ENCODE measurements around the gene PACRG. TPM values are rescaled to one million over a fixed set of nuclear protein-coding genes. Genes with fewer than 3 reads are reported as not detected.

PACRG gene
- total and polyA plus RNA-seq, 2 donors (not counting 3 experiments of a cell fraction or from before 2014, with no cell fraction given), result 0.08 TPM; not detected in 1

DNA sequence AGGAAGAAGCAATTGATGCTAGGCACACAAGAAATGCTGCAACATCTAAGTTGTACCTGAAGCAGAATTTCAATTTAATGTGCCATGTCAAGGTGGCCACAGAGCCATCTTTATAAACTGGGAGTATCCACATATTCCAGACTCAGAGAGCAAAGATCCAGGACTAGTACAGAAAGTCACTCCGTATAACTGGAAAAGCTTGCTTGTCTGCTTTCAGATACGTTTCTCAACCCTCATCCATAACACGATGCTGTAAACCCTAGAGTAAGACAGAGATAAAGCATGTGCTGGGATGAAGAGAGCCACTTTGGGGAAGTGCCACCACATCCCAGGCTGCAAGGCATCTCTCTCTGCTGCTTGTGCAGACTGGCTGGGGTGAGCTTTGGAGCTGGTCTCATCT lies 134.7 kb downstream of the PACRG start:
- FAIRE-seq (no peak), DNase-seq (ENCODE audit: low read depth, low spot score) (no peak)
- H3K79me2 ChIP-seq (ENCODE audit: control insufficient read depth, insufficient read depth, low read length), result no peaks in the 10 kb centered on the region
- H3K27me3 ChIP-seq (ENCODE audit: control insufficient read depth in 2 of 2, insufficient read depth in 2 of 2, low read length in 2 of 2), result no peaks in the 10 kb centered on the region
- H3K9me3 ChIP-seq (replicated peaks; ENCODE audit: control insufficient read depth, insufficient read depth, low read length), result no peaks in the 10 kb centered on the region
- intact Hi-C loops (cut with micrococcal nuclease), result no loop called here
- no peaks in the 10 kb centered on the region for H3K4me1 ChIP-seq (ENCODE audit: control insufficient read depth, extremely low read depth, insufficient read depth, low read length)
- BruUV-seq (replicated peaks), result no TSS peak
- no peak overlapping the region for H3K9ac ChIP-seq (replicated peaks; ENCODE audit: extremely low read depth, insufficient read depth, low read length)
- ChIA-PET CTCF (no interaction called here), POLR2A (no interaction called here)
- dilution Hi-C loops (cut with MboI; ENCODE audit: extremely low pct_ligation_motif_present, low sequenced_read_pairs), result no loop called here
- no peaks in the 10 kb centered on the region for H4K20me1 ChIP-seq (replicated peaks; ENCODE audit: control insufficient read depth, extremely low read depth, insufficient read depth, low read length)
- H3K27ac ChIP-seq (ENCODE audit: insufficient read depth, low read depth, low read length), result no peak overlapping the region
- no peak overlapping the region for H3K4me2 ChIP-seq (ENCODE audit: insufficient read depth, low read length)
- H3K36me3 ChIP-seq (ENCODE audit: control insufficient read depth in 2 of 2, extremely low read depth in 1 of 2, insufficient read depth in 2 of 2, low read length in 2 of 2), result no peaks in the 10 kb centered on the region
- H3K4me3 ChIP-seq (replicated peaks in 1 of 3; ENCODE audit: insufficient read depth in 1 of 3, low read depth in 1 of 3, low read length in 3 of 3), result no peak overlapping the region
- H2AFZ ChIP-seq (ENCODE audit: low read depth, low read length), result no peak overlapping the region
- TF ChIP-seq FOS (IDR thresholded peaks at IDR 0.05; ENCODE audit: borderline replicate concordance, insufficient read depth, low read length) (no peak), POLR2AphosphoS5 (IDR thresholded peaks at IDR 0.05; ENCODE audit: insufficient read depth, low read depth, low read length) (no peak), EZH2 (IDR thresholded peaks at IDR 0.05; ENCODE audit: borderline replicate concordance, low read depth, low read length, severe bottlenecking) (no peak), GATA2 (IDR thresholded peaks at IDR 0.05; ENCODE audit: insufficient read depth, insufficient read length, low read depth, low read length) (no peak), POLR2A (IDR thresholded peaks at IDR 0.05; ENCODE audit: low read depth, low read length) (no peak)
- no peaks in the 10 kb centered on the region for H3K9me1 ChIP-seq (replicated peaks; ENCODE audit: control insufficient read depth, extremely low read depth, insufficient read depth, low read length)

DNA sequence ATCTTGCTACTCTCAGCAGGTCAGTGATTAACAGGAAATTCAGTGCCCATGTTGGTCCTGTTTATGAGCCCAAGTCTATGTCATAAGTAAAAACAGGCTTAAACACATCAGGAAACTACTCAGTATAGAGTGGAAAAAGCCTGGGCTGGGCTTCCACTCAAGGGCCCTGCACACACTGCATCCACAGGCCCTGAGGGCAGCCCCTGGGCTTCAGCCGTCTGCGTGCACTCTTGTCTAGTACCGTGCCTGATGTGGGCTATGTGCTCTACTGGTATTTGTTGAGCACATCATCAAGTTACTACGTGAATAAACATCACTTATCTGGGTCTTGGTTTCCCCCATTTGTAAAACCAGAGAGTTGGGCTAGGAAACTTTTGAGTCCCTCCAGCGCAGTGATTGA lies 135.2 kb downstream of the PACRG start:
- ChIA-PET POLR2A (no interaction called here), CTCF (no interaction called here)
- H3K4me1 ChIP-seq (ENCODE audit: control insufficient read depth, extremely low read depth, insufficient read depth, low read length), result no peaks in the 10 kb centered on the region
- no peak overlapping the region for H3K9ac ChIP-seq (replicated peaks; ENCODE audit: extremely low read depth, insufficient read depth, low read length)
- H3K9me1 ChIP-seq (replicated peaks; ENCODE audit: control insufficient read depth, extremely low read depth, insufficient read depth, low read length), result no peaks in the 10 kb centered on the region
- H2AFZ ChIP-seq (ENCODE audit: low read depth, low read length), result no peak overlapping the region
- dilution Hi-C loops (cut with MboI; ENCODE audit: extremely low pct_ligation_motif_present, low sequenced_read_pairs) (no loop called here), intact Hi-C loops (cut with micrococcal nuclease) (no loop called here)
- no TSS peak for BruUV-seq (replicated peaks)
- TF ChIP-seq POLR2AphosphoS5 (IDR thresholded peaks at IDR 0.05; ENCODE audit: insufficient read depth, low read depth, low read length) (no peak), JUN (IDR thresholded peaks at IDR 0.05; ENCODE audit: borderline replicate concordance, insufficient read depth, insufficient read length, low read depth) (no peak), CTCF (IDR thresholded peaks at IDR 0.05; ENCODE audit: extremely low read depth in 1 of 2, insufficient read depth in 1 of 2, low read depth in 1 of 2, low read length in 2 of 2) (no peak), EZH2 (IDR thresholded peaks at IDR 0.05; ENCODE audit: borderline replicate concordance, low read depth, low read length, severe bottlenecking) (no peak), GATA2 (IDR thresholded peaks at IDR 0.05; ENCODE audit: insufficient read depth, insufficient read length, low read depth, low read length) (no peak), POLR2A (IDR thresholded peaks at IDR 0.05; ENCODE audit: low read depth, low read length) (no peak)
- TF ChIP-seq, protein P1, sequence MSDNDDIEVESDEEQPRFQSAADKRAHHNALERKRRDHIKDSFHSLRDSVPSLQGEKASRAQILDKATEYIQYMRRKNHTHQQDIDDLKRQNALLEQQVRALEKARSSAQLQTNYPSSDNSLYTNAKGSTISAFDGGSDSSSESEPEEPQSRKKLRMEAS (IDR thresholded peaks at IDR 0.05; ENCODE audit: insufficient read depth, insufficient read length), result no peak
- FAIRE-seq, result no peak
- H3K27me3 ChIP-seq (ENCODE audit: control insufficient read depth in 2 of 2, insufficient read depth in 2 of 2, low read length in 2 of 2), result no peaks in the 10 kb centered on the region
- DNase-seq (ENCODE audit: low read depth, low spot score), result no peak
- H3K9me3 ChIP-seq (replicated peaks; ENCODE audit: control insufficient read depth, insufficient read depth, low read length), result no peaks in the 10 kb centered on the region
- H3K4me2 ChIP-seq (ENCODE audit: insufficient read depth, low read length), result no peak overlapping the region
- no peaks in the 10 kb centered on the region for H4K20me1 ChIP-seq (replicated peaks; ENCODE audit: control insufficient read depth, extremely low read depth, insufficient read depth, low read length)
- no peaks in the 10 kb centered on the region for H3K79me2 ChIP-seq (ENCODE audit: control insufficient read depth, insufficient read depth, low read length)
- H3K36me3 ChIP-seq (ENCODE audit: control insufficient read depth in 2 of 2, extremely low read depth in 1 of 2, insufficient read depth in 2 of 2, low read length in 2 of 2), result no peaks in the 10 kb centered on the region
- no peak overlapping the region for H3K27ac ChIP-seq (ENCODE audit: insufficient read depth, low read depth, low read length)
- H3K4me3 ChIP-seq (replicated peaks in 1 of 3; ENCODE audit: insufficient read depth in 1 of 3, low read depth in 1 of 3, low read length in 3 of 3), result no peak overlapping the region
